SK-N-MC (cell line): ENCODE data around the gene DEF6.

ENCODE experiments used
- EZH2 ChIP-seq: fragments of 200-600 bp; sonication (generic); IDR thresholded peaks from one replicate; pipeline ENCODE4 v1.6.1; 2017; ENCODE audit warnings: antibody characterized with exemption
- POLR2AphosphoS5 ChIP-seq: IDR thresholded peaks from 2 replicates; pipeline ENCODE4 v1.6.1; 2012; ENCODE audit warnings: mild to moderate bottlenecking, low read depth, low read length, borderline replicate concordance

GRCh38 chr6:35287671-35288396 is 9.8 kb upstream of the DEF6 start:
- no peak for TF ChIP-seq POLR2AphosphoS5
- TF ChIP-seq EZH2: no peak
